ENCODE measurements around the gene EPN3. TPM values are rescaled to one million over a fixed set of nuclear protein-coding genes. Genes with fewer than 3 reads are reported as not detected.

EPN3 gene
- total RNA-seq, 1 donor from 2014 or later: 1.5 TPM

DNA sequence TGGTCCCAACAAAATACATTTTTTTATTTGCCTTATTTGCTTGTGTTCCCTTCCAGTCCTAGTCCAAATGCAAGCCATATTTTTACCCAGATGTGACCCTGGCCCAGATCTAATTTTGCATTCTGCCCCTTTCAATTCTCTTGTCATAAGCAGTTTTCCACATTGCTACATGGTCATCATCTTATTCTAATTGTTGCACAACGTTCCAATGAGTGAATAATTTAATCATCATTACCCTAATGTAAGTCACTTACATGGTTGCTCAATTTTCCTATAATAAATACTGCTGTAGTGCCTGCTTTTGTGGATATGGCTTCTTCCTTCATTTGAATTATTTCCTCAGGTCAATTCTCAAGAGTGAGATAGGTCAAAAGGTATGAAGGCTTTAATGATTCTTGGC lies 41.0 kb upstream of the EPN3 start:
- DNase-seq (no peak), ATAC-seq (no peak)
- H3K9me3 ChIP-seq: no peaks in the 10 kb centered on the region
- peaks cover 7% of the 10 kb centered on the region for H3K36me3 ChIP-seq
- intact Hi-C loops (cut with DNase I): no loop called here
- H3K27ac ChIP-seq: no peak overlapping the region
- TF ChIP-seq, protein P1, sequence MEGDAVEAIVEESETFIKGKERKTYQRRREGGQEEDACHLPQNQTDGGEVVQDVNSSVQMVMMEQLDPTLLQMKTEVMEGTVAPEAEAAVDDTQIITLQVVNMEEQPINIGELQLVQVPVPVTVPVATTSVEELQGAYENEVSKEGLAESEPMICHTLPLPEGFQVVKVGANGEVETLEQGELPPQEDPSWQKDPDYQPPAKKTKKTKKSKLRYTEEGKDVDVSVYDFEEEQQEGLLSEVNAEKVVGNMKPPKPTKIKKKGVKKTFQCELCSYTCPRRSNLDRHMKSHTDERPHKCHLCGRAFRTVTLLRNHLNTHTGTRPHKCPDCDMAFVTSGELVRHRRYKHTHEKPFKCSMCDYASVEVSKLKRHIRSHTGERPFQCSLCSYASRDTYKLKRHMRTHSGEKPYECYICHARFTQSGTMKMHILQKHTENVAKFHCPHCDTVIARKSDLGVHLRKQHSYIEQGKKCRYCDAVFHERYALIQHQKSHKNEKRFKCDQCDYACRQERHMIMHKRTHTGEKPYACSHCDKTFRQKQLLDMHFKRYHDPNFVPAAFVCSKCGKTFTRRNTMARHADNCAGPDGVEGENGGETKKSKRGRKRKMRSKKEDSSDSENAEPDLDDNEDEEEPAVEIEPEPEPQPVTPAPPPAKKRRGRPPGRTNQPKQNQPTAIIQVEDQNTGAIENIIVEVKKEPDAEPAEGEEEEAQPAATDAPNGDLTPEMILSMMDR (IDR thresholded peaks at IDR 0.05): no peak
- no peaks in the 10 kb centered on the region for H3K4me1 ChIP-seq
- no peaks in the 10 kb centered on the region for H3K27me3 ChIP-seq (ENCODE audit: low read depth)
- no peak overlapping the region for H3K4me3 ChIP-seq

DNA sequence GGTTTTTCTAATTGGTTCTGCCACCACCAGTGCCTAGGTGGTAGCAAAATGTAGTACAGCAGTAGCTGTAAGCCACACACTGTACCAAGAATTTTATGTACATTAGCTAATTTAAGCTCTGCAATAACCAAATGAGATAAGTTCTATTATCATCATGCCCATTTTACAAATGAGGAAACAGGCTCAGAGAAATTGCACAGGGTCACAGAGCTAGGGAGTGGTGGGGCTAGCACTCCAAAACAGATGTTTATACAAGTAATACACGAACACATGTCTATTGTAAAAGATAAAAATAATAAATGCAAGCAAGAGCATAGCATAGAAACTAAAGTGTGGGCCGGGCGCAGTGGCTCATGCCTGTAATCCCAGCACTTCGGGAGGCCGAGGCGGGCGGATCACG lies 40.3 kb upstream of the EPN3 start:
- Histone ChIP-seq H3K27ac (no peak overlapping the region), H3K27me3 (ENCODE audit: low read depth) (no peaks in the 10 kb centered on the region), H3K4me3 (no peak overlapping the region), H3K36me3 (peaks cover 7% of the 10 kb centered on the region), H3K4me1 (no peaks in the 10 kb centered on the region), H3K9me3 (no peaks in the 10 kb centered on the region)
- ATAC-seq (no peak), DNase-seq (no peak)
- TF ChIP-seq, protein P1 (IDR thresholded peaks at IDR 0.05): no peak
- intact Hi-C loops (cut with DNase I): no loop called here

DNA sequence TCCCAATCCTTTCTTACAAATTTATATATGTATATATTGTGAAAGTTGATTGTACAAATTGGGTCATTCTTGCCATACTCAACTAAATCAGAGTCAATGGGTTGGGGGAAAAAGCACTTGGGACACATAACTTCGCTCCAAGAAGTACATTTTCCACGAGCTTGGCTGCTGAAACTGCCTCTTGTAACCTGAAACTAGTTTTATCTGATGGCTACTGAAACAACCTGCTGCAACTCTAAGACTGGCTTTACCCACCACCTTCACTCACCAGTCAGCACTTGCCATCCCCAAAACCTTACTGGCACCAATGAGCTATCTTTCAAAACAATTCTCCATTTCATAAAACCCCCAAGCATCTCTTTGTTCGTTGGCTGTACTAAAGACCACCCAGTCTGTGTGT lies 38.8 kb upstream of the EPN3 start:
- no peak for DNase-seq
- Histone ChIP-seq H3K36me3 (no peaks in the 10 kb centered on the region), H3K27me3 (ENCODE audit: low read depth) (no peaks in the 10 kb centered on the region), H3K4me3 (no peak overlapping the region), H3K27ac (no peak overlapping the region), H3K9me3 (no peaks in the 10 kb centered on the region), H3K4me1 (no peaks in the 10 kb centered on the region)
- no peak for ATAC-seq
- TF ChIP-seq, protein P1 (IDR thresholded peaks at IDR 0.05): no peak
- intact Hi-C loops (cut with DNase I): no loop called here

DNA sequence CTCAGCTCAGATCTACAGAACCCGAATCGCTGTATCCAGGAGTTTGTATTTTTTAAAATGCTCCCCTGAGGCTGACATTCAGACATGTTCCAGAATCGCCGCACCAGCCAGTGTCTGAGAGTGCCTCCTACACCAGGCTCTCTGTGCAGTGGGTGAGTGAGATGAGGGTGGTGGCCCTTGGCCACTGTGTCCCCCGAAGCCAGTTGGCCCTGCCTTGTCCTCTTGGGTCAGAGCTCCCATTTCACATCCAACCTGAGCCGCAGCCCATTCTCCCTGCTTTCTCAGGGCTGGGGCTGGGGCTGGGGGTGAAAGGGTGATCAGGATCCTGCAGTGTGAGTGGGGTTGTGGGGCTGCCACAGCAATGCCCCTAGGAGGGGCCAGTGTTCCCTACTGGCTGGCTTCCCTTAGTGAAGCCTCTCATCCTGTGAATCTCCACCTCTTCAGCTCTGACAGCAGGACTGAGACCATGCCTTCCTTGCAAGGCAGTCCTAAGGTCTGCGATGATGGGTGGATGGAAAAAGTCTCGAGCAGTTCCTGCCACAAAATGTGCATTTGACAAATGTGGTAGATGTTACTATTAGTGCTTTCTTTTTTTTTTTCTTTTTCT lies 37.2 kb upstream of the EPN3 start:
- H3K27ac ChIP-seq: no peak overlapping the region
- TF ChIP-seq, protein P1 (IDR thresholded peaks at IDR 0.05): no peak
- ATAC-seq: no peak
- no peak for DNase-seq
- H3K27me3 ChIP-seq (ENCODE audit: low read depth): no peaks in the 10 kb centered on the region
- no peak overlapping the region for H3K4me3 ChIP-seq
- H3K9me3 ChIP-seq: no peaks in the 10 kb centered on the region
- no peaks in the 10 kb centered on the region for H3K4me1 ChIP-seq
- no peaks in the 10 kb centered on the region for H3K36me3 ChIP-seq
- intact Hi-C loops (cut with DNase I): no loop called here

DNA sequence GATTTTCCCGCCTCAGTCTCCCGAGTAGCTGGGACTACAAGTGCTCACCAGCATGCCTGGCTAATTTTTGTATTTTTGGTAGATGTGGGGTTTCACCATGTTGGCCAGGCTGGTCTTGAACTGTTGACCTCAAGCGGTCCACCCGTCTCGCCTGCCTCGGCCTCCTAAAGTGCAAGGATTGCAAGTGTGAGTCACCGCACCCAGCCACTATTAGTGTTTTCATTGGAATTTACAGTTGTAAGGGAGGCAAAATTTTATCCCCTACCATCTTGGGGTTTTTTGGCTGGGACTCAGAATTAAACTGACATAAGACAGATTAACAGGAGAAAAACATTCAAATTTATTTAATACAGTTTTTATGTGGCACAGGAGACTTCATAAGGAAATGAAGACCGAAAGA lies 36.6 kb upstream of the EPN3 start:
- Histone ChIP-seq H3K9me3 (no peaks in the 10 kb centered on the region), H3K4me3 (no peak overlapping the region), H3K27ac (no peak overlapping the region), H3K27me3 (ENCODE audit: low read depth) (no peaks in the 10 kb centered on the region), H3K4me1 (no peaks in the 10 kb centered on the region), H3K36me3 (no peaks in the 10 kb centered on the region)
- no peak for DNase-seq
- TF ChIP-seq, protein P1 (IDR thresholded peaks at IDR 0.05): no peak
- ATAC-seq: no peak
- intact Hi-C loops (cut with DNase I): no loop called here

Data from lower lobe of right lung (tissue), 2 donors.